ENCODE measurements around the gene CAND1.
A peak's percentile ranks its signal among the peaks of the same experiment; 100 is the strongest.

CAND1 gene

DNA sequence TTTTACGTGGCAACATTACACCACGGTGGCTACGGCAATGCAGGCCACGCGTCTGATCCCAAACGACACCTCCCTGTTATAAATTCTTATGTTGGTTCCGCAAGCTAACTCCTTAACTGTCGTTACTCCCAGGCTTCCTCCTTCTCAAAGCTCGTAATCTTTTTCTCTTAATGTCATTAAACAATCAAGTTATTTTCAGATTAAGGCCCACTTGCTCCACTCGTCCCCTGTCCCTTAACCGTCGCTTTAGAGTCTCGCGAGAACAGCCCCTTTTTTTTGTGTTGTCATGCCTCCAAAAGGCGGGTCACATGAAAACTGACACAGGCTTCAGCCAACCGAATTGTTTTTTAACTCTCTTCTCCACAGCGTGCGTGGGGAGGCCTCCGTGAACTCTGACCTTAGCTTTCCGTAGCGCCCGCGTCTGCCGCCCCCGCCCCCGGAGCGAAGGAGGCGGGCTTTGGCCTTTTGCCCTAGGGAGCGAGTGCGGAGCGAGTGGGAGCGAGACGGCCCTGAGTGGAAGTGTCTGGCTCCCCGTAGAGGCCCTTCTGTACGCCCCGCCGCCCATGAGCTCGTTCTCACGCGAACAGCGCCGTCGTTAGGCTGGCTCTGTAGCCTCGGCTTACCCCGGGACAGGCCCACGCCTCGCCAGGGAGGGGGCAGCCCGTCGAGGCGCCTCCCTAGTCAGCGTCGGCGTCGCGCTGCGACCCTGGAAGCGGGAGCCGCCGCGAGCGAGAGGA lies at the start of gene CAND1:
CAND1 (plus strand) TSS at position 463 of the 737 bp plus-strand sequence. CDS start 360 bp downstream, outside the sequence.
- DNase-seq, result peak; percentile 96 to 97

DNA sequence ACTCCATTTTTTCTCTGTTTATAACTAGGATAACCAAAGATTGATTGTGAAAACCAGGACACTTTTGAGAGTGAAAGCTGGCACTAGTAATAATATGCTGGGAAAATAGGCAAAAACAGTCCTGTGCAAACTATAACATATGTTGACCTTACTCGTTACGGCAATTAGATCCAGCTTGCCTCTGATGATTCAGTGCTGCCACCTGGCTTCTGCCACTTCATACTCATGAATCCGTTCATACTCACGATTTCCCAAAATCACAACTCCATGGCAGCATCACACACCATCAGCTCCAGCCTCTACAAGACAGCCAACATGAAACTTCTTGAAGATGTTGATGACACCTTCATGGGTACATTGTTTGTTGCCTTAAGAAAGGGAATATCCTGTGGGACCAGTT lies 49.1 kb upstream of the CAND1 start:
- DNase-seq, result peak in 1 of 2 experiments; percentile 35

GRCh38 chr12:67222302-67222701 lies 46.9 kb upstream of the CAND1 start:
- DNase-seq, result peak; percentile 65 to 86

DNA sequence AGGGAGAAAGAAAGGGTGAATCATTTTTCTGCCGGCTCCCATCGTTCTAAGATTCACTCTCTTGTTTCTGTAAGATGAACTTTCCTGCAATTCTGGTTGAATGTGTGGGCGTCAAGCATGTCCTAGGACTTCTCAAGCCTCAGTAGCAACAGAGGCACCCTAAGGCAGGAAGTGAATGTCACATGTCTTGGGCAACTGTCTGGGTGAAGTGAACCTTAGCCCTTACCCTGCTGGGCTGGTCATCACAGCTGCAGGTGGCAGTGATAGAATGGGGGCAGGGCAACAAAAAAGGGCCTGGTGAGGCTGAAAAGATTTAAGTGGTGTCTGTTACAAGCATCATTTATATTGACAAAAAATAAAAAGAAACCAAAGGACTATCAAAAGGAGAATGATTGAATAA lies 45.9 kb upstream of the CAND1 start:
- DNase-seq, result peak in 1 of 2 experiments; percentile 48

DNA sequence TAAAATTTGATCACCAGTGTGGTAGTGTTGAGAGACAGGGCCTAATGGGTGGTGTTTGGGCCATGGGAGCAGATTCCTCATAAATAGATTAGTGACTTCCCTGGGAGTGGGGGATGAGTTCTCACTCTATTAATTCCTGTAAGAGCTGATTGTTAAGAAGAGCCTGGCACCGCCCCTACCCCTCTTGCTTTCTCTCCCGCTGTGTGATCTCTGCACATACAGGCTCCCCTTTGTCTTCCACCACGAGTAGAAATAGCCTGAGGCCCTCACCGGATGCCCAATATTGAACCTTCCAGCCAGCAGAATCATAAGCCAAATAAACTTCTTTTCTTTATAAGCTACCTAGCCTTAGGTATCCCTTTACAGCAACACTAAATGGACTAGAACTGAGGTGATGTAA lies 31.9 kb upstream of the CAND1 start:
- no peak for DNase-seq

DNA sequence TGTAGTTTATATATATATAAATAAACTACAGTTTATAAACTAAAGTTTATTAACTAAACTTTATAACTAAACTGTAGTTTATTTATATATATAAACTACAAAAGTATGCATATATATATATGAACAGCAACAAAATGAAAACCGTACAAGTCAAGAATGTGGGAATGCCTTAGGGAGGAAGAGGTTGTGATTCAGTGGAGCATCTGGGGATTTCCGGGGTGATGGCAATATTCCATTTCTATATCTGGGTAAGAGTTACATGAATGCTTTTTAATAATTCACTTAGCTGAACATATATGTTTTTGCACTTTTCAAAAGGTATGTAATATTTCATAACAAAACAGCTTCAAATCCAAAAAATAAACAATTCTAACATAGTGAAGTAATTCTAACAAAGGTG lies 30.1 kb upstream of the CAND1 start:
- no peak for DNase-seq

- no peak for DNase-seq
Observed at GRCh38 chr12:67241482-67241881, 27.7 kb upstream of the CAND1 start.

DNA sequence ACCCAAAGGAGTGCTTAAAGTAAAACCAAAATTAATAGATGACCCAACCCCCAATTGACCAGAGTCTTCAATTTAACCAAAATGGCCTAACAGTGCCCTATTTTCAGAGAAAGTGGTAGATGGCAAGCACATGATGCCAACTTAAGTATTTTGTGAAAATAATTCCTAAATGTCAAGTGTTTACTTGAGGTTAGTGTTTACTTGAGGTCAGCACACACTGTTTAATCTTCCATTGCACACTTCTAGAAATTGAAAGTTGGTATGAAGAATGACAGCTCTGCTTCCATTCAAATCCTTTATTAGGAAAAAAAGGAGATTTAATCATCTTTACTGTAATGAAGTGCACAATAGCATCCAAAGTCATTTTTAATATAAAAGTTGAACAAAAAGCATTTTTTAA lies 25.9 kb upstream of the CAND1 start:
- DNase-seq, result no peak

DNA sequence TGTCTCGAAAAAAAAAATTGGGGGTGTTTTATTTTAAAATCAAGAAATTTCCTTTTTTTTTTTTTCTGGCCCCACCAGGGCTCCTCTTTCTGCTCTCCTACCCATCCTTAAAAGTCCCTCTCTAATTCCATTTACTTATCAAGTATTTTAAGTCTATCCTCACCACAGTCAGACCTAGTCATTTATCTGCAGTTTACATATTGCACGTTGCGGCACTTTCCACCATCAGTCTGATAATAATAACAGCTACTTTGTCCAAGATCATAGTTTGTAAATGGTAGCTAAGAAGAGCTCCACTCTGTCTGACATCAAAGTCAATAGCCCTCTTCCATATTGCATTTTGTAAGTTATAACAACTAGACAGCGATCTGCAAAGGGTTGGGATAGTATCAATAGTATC lies 23.6 kb upstream of the CAND1 start:
- no peak for DNase-seq

DNA sequence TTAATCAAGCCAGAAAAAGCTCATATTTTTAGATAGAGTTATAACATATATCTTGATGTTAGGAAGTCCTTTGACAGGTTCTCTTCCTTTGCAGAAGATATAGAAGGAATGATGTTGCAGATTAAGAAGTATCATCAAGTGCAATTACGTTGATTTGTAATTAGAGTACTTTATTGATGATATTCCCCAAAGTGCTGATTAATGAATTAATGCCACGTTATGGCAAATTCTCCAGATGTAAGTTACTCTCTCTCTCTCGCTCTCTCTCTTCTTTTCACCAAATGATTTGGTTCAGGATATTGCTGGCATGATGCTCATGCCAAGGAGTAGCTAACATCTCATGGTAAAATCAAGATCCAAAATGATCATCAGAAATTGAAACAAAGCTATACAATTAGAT lies 18.1 kb upstream of the CAND1 start:
- no peak for DNase-seq

DNA sequence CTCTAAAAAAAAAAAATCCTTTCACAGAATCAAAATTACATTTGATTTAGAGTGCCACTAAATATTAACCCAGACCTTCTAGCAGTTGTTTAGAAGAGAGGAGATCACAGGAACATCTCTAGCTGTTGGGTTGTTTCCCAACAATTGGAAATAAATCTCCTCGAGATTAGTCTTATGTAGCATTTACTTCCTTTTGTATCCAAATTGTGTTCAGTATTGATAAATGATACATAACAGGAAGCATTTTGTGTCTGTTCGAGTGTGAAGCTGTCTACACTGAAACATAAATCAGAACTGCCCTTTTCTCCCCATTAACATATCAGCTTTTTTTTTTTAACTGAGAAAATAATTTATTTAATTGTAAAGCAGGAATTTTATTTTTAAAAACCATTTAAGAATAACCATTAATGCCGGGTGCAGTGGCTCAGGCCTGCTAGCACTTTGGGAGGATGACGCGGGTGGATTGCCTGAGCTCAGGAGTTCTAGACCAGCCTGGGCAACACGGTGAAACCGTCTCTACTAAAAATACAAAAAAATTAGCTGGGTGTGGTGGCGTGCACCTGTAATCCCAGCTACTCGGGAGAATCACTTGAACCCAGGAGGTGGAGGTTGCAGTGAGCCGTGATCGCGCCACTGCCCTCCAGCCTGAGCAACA lies 14.7 kb upstream of the CAND1 start:
- DNase-seq, result no peak

GRCh38 chr12:67256649-67257048 lies 12.5 kb upstream of the CAND1 start:
- no peak for DNase-seq

- no peak for DNase-seq
Observed at GRCh38 chr12:67263471-67263870, 5.7 kb upstream of the CAND1 start.

DNA sequence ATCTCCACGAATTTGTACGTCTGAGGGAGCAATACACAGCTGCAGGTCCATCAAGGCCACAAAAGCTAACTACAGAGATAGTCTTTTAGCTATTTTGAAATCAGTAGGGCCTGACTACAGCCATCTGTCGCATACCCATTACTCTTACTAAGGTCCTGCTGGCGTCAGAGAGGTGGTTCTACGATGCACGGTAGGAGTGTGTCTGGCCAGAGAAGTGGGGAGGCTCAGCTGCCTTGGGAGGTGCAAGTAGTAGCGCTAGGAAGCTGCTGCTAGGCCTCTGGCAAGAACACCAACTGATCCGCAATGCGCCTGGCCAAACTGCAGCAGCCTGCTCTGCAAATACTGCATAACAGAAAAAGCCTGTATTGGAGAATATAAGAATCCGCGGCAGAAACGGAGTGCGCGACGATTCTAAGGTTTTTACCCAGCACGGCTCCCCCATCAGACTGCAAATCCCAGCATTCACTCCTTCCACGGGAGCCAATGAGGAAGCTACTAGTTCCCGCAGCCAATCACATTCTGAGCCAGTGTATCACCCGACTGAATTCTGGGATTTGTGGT lies 743 bp upstream of the CAND1 start:
- DNase-seq, result peak; percentile 94 to 95

GRCh38 chr12:67269633-67270573 lies 745 bp downstream of the CAND1 start:
- peak; percentile 6 to 55 for DNase-seq

DNA sequence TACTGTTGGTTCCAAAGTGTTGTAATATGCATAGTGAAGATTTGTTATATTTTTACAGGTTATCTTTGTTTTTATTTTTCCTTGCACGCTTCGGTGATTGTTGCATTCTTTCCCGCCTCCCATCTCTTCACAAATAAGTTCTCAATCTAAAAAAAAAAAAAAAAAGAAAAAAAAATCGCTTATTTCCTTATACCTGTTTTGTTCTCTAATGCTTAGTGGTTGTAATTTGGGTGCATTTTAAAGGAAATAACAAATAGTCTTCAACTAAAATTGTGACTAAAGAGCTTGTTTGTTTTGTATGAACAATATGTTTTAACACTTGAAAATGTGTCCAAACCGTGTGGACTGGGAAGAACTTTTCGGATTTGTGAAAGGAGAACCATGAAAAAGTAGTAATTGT lies 1.5 kb downstream of the CAND1 start:
- DNase-seq, result no peak

DNA sequence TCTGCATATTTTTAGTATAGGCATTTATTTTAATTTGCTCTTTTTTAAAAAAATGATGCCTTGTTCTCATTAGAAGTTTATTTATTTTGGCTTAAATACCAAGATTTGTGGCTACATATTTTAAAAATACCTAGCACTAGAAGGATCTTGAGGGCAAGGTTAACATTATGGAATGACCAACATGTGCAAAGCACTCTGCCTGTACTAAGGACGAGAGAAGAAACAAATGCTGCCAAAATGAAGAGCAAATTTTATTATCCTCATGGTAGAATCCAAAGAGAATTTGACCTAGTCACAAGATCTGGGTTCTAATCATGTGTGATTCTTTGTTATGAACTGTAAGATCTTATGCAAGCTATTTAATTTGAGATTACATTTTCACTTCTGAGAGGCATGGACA lies 2.8 kb downstream of the CAND1 start:
- no peak for DNase-seq

DNA sequence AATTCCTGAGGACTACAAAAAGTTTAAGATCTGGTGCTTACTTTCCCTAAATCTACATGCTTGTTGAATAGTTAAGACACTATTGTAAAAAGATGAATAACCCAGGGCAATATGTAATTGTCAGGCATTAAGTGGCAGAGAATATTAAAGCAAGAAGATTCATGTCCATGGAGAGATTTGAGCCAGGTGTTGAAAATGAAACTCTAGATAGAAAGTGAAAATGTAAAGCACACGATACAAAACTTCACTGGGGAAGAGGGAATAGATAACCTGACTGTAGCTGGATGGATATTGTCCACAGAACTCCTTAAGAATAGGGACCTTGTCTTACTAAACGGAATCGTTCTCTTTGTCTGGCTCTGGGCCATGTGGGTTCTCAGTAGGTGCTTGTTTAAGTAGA lies 5.0 kb downstream of the CAND1 start:
- no peak for DNase-seq

DNA sequence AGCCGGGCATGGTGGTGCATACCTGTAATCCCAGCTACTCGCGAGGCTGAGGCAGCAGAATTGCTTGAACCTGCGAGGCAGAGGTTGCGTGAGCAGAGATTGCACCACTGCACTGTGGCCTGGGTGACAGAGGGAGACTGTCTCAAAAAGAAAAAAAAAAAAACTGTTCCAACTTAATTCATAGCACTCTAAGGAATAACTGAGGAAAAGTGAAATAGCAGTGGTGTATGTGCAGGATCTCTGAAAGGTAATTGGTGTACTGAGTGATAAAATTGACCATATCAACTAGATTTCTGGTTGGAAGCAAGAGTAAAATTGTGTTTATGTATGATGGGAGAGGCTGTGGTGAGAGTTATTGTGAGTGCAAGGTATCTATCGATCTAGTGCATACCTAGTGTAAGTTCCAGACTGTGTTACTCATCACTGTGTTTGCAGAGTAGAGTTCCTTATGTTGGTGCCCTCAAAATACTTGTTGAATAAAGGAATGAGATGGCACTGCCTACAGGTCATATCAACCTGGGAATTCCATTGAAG lies 6.3 kb downstream of the CAND1 start:
- no peak for DNase-seq

DNA sequence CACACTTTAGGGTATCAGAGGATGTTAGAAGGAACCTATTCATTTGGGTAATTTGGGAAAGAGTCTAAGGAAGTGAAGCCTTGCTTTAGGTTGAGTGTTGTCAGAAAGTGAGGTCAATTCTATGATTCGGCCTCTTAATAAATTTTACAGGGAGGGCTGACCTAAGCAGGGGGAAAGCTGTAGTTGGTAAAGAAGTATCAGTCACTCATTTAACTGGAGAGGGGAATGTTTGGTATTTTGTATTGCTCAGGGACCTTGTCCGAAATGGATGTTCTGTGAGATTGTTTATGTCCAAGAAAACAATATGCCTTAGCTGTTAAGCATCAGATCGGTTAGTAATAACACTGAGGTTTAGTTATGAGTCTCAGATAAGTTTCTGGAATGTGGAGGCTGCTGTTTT lies 7.3 kb downstream of the CAND1 start:
- DNase-seq, result no peak

DNA sequence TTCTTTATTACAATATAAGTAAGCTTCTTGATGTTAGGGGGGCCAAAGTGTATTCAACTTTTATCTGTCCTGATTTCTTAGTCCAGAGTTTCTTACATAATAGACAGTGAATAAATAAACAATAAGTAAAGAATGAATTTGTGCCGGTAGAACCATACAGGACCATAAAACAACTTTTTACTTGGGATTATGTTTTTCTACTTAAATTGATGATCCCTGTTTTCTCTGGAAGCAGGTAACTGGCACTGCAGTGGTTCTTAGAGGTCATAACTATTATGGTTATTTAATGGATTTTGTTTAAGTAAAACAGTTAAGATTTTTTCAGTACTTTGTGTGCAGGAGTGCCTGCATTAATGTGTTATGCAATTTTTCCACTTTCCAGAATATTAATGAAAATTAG lies 10.5 kb downstream of the CAND1 start:
- DNase-seq, result no peak

DNA sequence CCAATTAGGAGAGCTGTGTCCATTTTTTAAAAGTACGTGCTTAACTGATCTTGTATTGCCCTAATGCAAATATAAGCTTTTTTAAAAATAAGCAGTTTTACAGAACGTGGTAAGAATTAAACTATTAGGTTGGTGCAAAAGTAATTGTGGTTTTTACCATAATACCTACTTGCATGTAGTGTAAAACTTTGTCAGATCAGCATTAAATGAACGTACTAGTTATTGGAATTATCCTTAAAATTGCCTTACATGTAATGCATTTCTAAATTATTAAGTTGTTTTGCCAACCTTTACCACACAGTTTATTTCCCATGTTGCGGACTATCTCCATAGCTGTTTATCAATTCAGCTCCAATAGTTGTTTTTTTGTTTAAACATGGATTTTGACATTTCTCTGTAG lies 10.9 kb downstream of the CAND1 start:
- no peak for DNase-seq

DNA sequence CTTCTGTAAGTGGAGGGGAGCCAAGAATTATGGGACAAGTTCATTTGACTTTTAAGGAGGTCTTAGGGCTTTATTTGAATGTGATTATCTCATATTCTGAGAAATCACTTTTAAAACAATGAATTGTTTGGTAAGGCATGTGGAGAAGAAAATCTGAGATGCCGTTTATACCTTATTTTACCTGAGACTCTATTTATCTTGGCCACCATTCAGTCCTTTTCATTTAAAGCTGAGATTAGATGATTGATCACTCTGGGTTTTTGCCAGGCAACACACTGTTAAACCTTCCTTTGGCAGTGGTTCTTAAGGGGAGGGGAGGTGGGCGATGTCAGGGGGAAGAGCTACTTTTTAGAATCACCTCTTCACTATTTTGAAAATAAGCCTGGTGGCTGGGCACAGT lies 11.4 kb downstream of the CAND1 start:
- no peak for DNase-seq
